H9 (cell line): ENCODE measurements around the gene ATXN10. TPM values are rescaled to one million over a fixed set of nuclear protein-coding genes. Genes with fewer than 3 reads are reported as not detected.

Experiments
- DNase-seq: peaks from one replicate; pipeline ENCODE4 v3.0.0-alpha.2; 2017
- H2AFZ ChIP-seq: one replicate; pipeline ENCODE4 v1.6.1; 2013; ENCODE audit warnings: mild to moderate bottlenecking, low read length, control low read depth, moderate library complexity
- H2AK5ac ChIP-seq: 2 replicates; pipeline ENCODE4 v1.6.1; 2013; ENCODE audit warnings: low read length, control low read depth, mixed read lengths; ENCODE audit not compliant: insufficient read length
- H2BK120ac ChIP-seq: one replicate; pipeline ENCODE4 v1.6.1; 2013; ENCODE audit warnings: low read depth, mild to moderate bottlenecking, low read length, control low read depth, inconsistent platforms; ENCODE audit not compliant: poor library complexity, severe bottlenecking
- H2BK12ac ChIP-seq: 2 replicates; pipeline ENCODE4 v1.6.1; 2013; ENCODE audit warnings: low read length, control low read depth, mixed read lengths, low read depth; ENCODE audit not compliant: insufficient read length
- H2BK15ac ChIP-seq: 2 replicates; pipeline ENCODE4 v1.6.1; 2013; ENCODE audit warnings: low read depth, low read length, control low read depth
- H2BK20ac ChIP-seq: one replicate; pipeline ENCODE4 v1.6.1; 2013; ENCODE audit warnings: low read depth, mild to moderate bottlenecking, low read length, control low read depth, inconsistent platforms; ENCODE audit not compliant: poor library complexity, severe bottlenecking
- H2BK5ac ChIP-seq: 2 replicates; pipeline ENCODE4 v1.6.1; 2013; ENCODE audit warnings: low read length, control low read depth, mixed read lengths; ENCODE audit not compliant: insufficient read length
- H3K14ac ChIP-seq: 2 replicates; pipeline ENCODE4 v1.6.1; 2013; ENCODE audit warnings: low read length, control low read depth; ENCODE audit not compliant: insufficient read depth
- H3K18ac ChIP-seq: 2 replicates; pipeline ENCODE4 v1.6.1; 2013; ENCODE audit warnings: low read depth, mild to moderate bottlenecking, mixed read lengths, low read length, control low read depth; ENCODE audit not compliant: insufficient read length
- H3K23ac ChIP-seq: 2 replicates; pipeline ENCODE4 v1.6.1; 2013; ENCODE audit warnings: low read length, control low read depth, mixed read lengths, low read depth; ENCODE audit not compliant: insufficient read length
- H3K23me2 ChIP-seq: 2 replicates; pipeline ENCODE4 v1.6.1; 2013; ENCODE audit warnings: low read depth, mild to moderate bottlenecking, mixed read lengths, low read length, control low read depth; ENCODE audit not compliant: insufficient read length, poor library complexity, severe bottlenecking
- H3K27ac ChIP-seq: 2 replicates; pipeline ENCODE4 v1.5.1; 2013; ENCODE audit warnings: low read length, control low read depth, mixed read lengths, low read depth; ENCODE audit not compliant: insufficient read length
- H3K27me3 ChIP-seq: 2 replicates; pipeline ENCODE4 v1.6.1; 2013; ENCODE audit warnings: low read length, control low read depth, inconsistent platforms; ENCODE audit not compliant: insufficient read depth
- H3K4ac ChIP-seq: 2 replicates; pipeline ENCODE4 v1.6.1; 2013; ENCODE audit warnings: low read depth, mild to moderate bottlenecking, control low read depth, inconsistent platforms, low read length, moderate library complexity
- H3K4me1 ChIP-seq: 2 replicates; pipeline ENCODE4 v1.6.1; 2013; ENCODE audit warnings: low read length, control low read depth, inconsistent platforms; ENCODE audit not compliant: insufficient read depth
- H3K4me2 ChIP-seq: 2 replicates; pipeline ENCODE4 v1.6.1; 2013; ENCODE audit warnings: low read length, control low read depth, mixed read lengths; ENCODE audit not compliant: insufficient read length, insufficient read depth
- H3K56ac ChIP-seq: 2 replicates; pipeline ENCODE4 v1.6.1; 2013; ENCODE audit warnings: low read depth, mild to moderate bottlenecking, mixed read lengths, low read length, control low read depth; ENCODE audit not compliant: insufficient read length
- H3K79me1 ChIP-seq: 2 replicates; pipeline ENCODE4 v1.6.1; 2013; ENCODE audit warnings: low read depth, mild to moderate bottlenecking, moderate library complexity, low read length, control low read depth, inconsistent platforms; ENCODE audit not compliant: insufficient read depth, poor library complexity, severe bottlenecking
- H3K79me2 ChIP-seq: 2 replicates; pipeline ENCODE4 v1.6.1; 2013; ENCODE audit warnings: low read length, control low read depth, inconsistent platforms; ENCODE audit not compliant: insufficient read depth
- H3K9ac ChIP-seq: 2 replicates; pipeline ENCODE4 v1.6.1; 2013; ENCODE audit warnings: low read length, control low read depth, mixed read lengths; ENCODE audit not compliant: insufficient read length; ENCODE audit errors: extremely low read depth
- H3K9me3 ChIP-seq: one replicate; pipeline ENCODE4 v1.6.1; 2013; ENCODE audit warnings: low read depth, low read length, inconsistent platforms; ENCODE audit not compliant: control insufficient read depth
- H3T11ph ChIP-seq: one replicate; pipeline ENCODE4 v1.6.1; 2013; ENCODE audit warnings: mild to moderate bottlenecking, low read length, control low read depth, inconsistent platforms
- H4K20me1 ChIP-seq: one replicate; pipeline ENCODE4 v1.6.1; 2013; ENCODE audit not compliant: control insufficient read depth, insufficient read length, insufficient read depth
- H4K5ac ChIP-seq: 2 replicates; pipeline ENCODE4 v1.6.1; 2013; ENCODE audit warnings: low read depth, mild to moderate bottlenecking, mixed read lengths, low read length, control low read depth; ENCODE audit not compliant: insufficient read length
- H4K8ac ChIP-seq: replicated peaks from 2 replicates; pipeline ENCODE4 v1.6.1; 2013; ENCODE audit warnings: low read length, control low read depth, mixed read lengths, low read depth; ENCODE audit not compliant: insufficient read length
- H4K91ac ChIP-seq: 2 replicates; pipeline ENCODE4 v1.6.1; 2013; ENCODE audit warnings: low read depth, mild to moderate bottlenecking, moderate library complexity, mixed read lengths, low read length, control low read depth; ENCODE audit not compliant: insufficient read length
- H3K27ac Mint-ChIP-seq, 3 experiments: 2 replicates in 2 of 3; 3 replicates in 1 of 3; pipeline ENCODE4 v1.8.0; 2020 to 2021; ENCODE audit warnings: mixed read lengths in 3 of 3, mild to moderate bottlenecking in 1 of 3, moderate library complexity in 1 of 3
- H3K27me3 Mint-ChIP-seq: 2 replicates; pipeline ENCODE4 v1.8.0; 2021; ENCODE audit warnings: low read depth, mild to moderate bottlenecking, moderate library complexity, mixed read lengths
- H3K36me3 Mint-ChIP-seq, 3 experiments: 2 replicates in 2 of 3; 3 replicates in 1 of 3; pipeline ENCODE4 v1.8.0; 2020 to 2021; ENCODE audit warnings: low read depth in 3 of 3, mixed read lengths in 3 of 3; ENCODE audit not compliant: insufficient read depth in 1 of 3
- H3K4me1 Mint-ChIP-seq, 2 experiments: 2 replicates each; pipeline ENCODE4 v1.8.0; 2020; ENCODE audit warnings: mixed read lengths in 2 of 2
- H3K4me3 Mint-ChIP-seq, 2 experiments: 2 replicates in 1 of 2; 3 replicates in 1 of 2; pipeline ENCODE4 v1.8.0; 2020 to 2021; ENCODE audit warnings: mild to moderate bottlenecking in 2 of 2, mixed read lengths in 2 of 2, moderate library complexity in 1 of 2
- H3K9me3 Mint-ChIP-seq, 2 experiments: 2 replicates in 1 of 2; 3 replicates in 1 of 2; pipeline ENCODE4 v1.8.0; 2020; ENCODE audit warnings: mild to moderate bottlenecking in 2 of 2, mixed read lengths in 2 of 2, moderate library complexity in 1 of 2
- CTCF ChIP-seq: fragments of 200-600 bp; sonication (generic); conservative IDR thresholded peaks from 3 replicates; pipeline ENCODE4 v1.8.0; 2021; ENCODE audit warnings: antibody characterized with exemption, mild to moderate bottlenecking
- WGBS: extraction: QIAGEN DNeasy Blood & Tissue Kit; methylation state at CpG from one replicate; pipeline ENCODE4 v1.1.7; 2013; ENCODE audit warnings: missing lambda C conversion rate, low lambda C conversion rate, mixed read lengths; ENCODE audit not compliant: insufficient read length; ENCODE audit errors: extremely low coverage; 5-methylcytosine and 5-hydroxymethylcytosine counted together
- total RNA-seq: library from RNA; stranded (reverse); gene quantifications from 2 replicates; pipeline ENCODE4 v1.2.1, GENCODE V29; 2021

ATXN10 gene
- total RNA-seq, 1 experiment from 2014 or later = 210 TPM

DNA sequence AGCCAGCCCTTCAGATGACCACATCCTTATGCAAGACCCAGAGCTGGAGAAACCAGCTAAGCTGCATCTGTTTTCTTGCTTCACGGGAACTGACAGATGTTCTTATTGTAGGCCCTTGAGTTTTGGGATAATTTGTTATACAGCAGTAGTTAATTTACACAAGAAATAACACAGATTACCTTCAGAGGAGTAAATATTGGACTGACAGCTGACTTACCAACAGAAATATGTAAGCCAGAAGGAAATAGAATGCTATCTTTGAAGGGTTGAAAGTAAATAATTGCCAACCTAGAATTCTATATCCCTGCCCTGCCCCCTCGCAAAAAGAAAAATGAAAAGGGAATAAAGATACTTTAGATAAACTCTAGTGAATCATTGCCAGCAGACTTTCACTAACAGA is 181.2 kb downstream of the ATXN10 start:
- Histone ChIP-seq H3K9me3 (no peaks in the 10 kb centered on the region), H3K56ac (no peak overlapping the region), H4K91ac (no peak overlapping the region), H2BK5ac (no peak overlapping the region), H3K23ac (no peak overlapping the region), H3K27ac (no peak overlapping the region), H3K23me2 (no peaks in the 10 kb centered on the region), H3K79me2 (no peaks in the 10 kb centered on the region), H3K4me2 (no peak overlapping the region), H3K79me1 (no peaks in the 10 kb centered on the region), H4K5ac (no peak overlapping the region), H2AFZ (no peak overlapping the region), H2BK12ac (no peak overlapping the region), H2AK5ac (no peak overlapping the region), H3T11ph (no peak overlapping the region), H2BK15ac (no peak overlapping the region), H3K14ac (no peak overlapping the region), H3K27me3 (no peaks in the 10 kb centered on the region), H3K9ac (no peak overlapping the region), H4K20me1 (no peaks in the 10 kb centered on the region), H2BK20ac (no peak overlapping the region), H4K8ac (no peak overlapping the region), H2BK120ac (no peak overlapping the region), H3K4ac (no peak overlapping the region), H3K18ac (no peak overlapping the region), H3K4me1 (no peaks in the 10 kb centered on the region)
- Mint-ChIP-seq H3K4me3 (no peak overlapping the region; a peak in 1 of 5 replicates), H3K36me3 (peaks cover 30 to 51% (median 40%) of the 10 kb centered on the region in 3 experiments), H3K27ac (no peak overlapping the region), H3K9me3 (peaks cover 3 to 13% of the 10 kb centered on the region in 2 experiments; a peak in 4 of 5 replicates), H3K4me1 (no peaks in the 10 kb centered on the region), H3K27me3 (no peaks in the 10 kb centered on the region)
- no peak for TF ChIP-seq CTCF
- whole genome bisulfite sequencing = no CpG with 5 or more reads among the region's 2 CpGs
- no peak for DNase-seq
